ENCODE results near the gene NCAPG2.

- TF ChIP-seq CTCF (conservative IDR thresholded peaks at IDR 0.05; ENCODE audit: low read length) (no peak), EZH2phosphoT487 (IDR thresholded peaks at IDR 0.05; ENCODE audit: borderline replicate concordance, low read depth, low read length) (no peak)
Observed at GRCh38 chr7:158606129-158606528, 98.5 kb downstream of the NCAPG2 start.
